Epidermal melanocyte (primary cell): ENCODE measurements around the gene CORO6.

ENCODE experiments used
- DNase-seq: peaks from one replicate; pipeline ENCODE4 v3.0.0; 2011; ENCODE audit warnings: low spot score; ENCODE audit not compliant: insufficient read length

The CORO6 gene

DNA sequence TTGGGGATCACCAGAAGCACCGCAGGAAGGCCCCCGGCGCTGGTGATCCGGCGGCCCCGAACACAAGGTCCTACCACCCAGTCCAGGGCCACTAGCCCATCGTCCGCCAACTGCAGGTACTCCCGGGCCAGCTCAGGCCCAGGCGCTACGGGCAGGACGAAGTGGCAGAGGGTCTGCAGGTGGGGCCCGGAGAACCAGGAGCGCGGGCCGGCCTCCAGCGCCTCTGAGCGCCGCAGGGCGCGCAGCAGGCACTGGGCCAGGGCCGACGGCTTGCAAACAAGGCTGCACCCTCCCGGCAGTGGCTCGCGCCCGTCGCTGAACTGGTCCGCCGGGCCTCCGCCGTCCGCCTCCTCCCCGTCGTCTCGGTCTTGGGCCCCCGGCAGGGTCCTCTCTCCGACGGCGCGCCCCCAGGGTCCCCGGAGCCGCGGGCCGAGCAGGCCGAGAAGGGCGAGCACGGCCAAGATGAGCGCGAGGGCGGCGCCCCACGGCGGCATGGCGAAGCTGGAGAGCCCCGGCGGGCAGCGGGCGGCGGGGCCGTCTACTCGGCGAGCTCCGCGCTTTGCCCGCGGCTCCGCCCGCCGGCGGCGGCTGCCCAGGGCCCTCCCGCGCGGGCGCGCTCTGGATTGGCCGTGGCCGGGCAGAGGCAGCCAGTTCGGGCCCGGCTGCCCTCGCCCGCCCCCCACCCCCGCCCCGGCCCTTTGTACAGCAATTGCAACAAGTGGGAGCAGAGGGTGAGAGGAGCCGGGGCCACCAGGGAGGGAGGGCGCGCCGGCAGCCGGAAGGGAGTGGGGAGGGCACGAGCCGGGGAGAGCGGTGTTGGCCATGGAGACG is 56.0 kb downstream of the CORO6 start, which contains the start of gene ABHD15:
Gene ABHD15, minus strand, starts transcription at position 565 of the 831 bp plus-strand sequence. Its CDS starts 71 bp downstream, at position 494.
- DNase-seq, result peak; percentile 68

DNA sequence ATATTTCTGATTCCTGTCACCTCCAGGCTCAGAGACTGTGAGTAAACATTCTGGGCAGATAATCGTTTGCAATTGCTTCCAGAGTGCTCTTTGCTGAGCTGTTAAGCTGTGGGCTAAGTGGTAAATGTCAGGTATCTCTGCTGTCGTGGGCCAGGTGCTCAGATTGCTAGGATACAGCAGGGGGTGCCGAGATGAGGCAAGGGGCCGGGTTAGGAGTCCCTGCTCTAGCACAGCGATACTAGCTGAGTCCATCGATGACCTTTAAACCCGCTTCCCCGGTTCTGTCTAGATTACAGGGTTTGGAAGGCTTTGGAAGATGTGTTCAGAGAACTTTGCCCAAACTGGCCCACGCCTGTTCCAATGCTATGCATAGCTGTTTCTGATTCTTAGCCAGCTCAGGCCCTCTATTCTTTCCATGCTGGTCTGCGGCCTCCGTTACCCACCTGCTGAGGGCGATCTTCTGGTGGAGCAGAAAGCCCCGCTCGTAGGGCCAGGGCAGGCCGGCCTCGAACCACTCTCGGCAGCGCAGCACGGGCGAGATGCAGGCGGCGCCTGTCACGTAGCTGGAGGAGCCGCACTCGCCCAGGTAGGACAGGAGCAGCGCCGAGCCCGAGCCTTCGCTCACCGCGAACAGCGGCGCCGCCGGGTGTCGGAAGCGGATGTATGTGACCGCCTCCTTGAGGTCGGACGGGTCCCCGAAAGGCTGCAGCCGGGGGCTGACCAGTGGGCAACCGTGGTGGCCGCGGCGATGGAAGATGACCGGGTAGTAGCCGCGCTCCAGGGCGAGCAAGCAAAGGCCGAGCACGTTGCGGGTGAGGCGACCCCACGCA is 56.9 kb downstream of the CORO6 start:
- no peak for DNase-seq
